Tibial nerve (tissue), 4 donors: Measurements from ENCODE around the gene MDFI.

ENCODE experiments used
- CTCF ChIP-seq, 5 experiments: fragments of 200-600 bp in 3 of 5; fragments of 450-650 bp in 2 of 5; sonication (generic) in 3 of 5; IDR thresholded peaks; one replicate each; pipeline ENCODE4 v1.5.1; 2016 to 2019; ENCODE audit warnings: antibody characterized with exemption in 5 of 5, mild to moderate bottlenecking in 3 of 5, moderate library complexity in 2 of 5
- EP300 ChIP-seq, 2 donors: sonication (generic); formaldehyde crosslinking; IDR thresholded peaks; one replicate each; pipeline ENCODE4 v1.6.1; 2017; ENCODE audit warnings: antibody characterized with exemption in 2 of 2, mild to moderate bottlenecking in 1 of 2
- POLR2A ChIP-seq, 2 donors: fragments of 450-650 bp; IDR thresholded peaks; one replicate each; pipeline ENCODE4 v1.6.1; 2017; ENCODE audit warnings: antibody characterized with exemption in 2 of 2, mild to moderate bottlenecking in 2 of 2, moderate library complexity in 2 of 2

GRCh38 chr6:41680182-41680965, 42.1 kb downstream of the MDFI start:
- TF ChIP-seq CTCF (IDR thresholded peaks at IDR 0.05): no peak
- TF ChIP-seq EP300 (IDR thresholded peaks at IDR 0.05): no peak
- TF ChIP-seq POLR2A (IDR thresholded peaks at IDR 0.05): no peak
